Endometrium (tissue), 2 donors: ENCODE measurements around the gene FAM98C.

Source experiments
- FAIRE-seq: peaks from 2 replicates; lab custom pipeline; 2012; peaks lifted over from hg19 to GRCh38; lab: Jason Lieb, UNC
- donor health status: control.
- donor health status: control.

Gene FAM98C

GRCh38 chr19:38378866-38379265 lies 24.0 kb upstream of the FAM98C start:
- FAIRE-seq: no peak

DNA sequence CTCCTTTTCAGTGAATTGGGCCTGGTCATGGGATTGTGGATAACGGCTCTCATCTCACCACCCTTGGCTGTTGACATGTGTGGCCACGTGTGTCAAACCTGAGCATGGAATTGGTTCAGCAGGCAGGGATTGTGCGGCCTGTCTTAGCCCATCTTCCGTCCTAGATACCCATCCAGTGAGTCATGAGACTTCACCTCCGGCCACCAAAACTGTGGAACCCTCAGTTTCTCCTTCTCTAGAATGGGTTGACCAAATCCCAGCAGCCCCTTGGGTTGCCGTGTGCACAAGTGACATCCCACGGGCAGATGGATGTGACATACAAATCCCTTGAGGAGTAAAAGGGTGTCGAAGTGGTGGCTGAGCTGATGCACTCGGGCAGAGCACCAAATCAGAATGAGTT lies 21.8 kb upstream of the FAM98C start:
- no peak for FAIRE-seq

DNA sequence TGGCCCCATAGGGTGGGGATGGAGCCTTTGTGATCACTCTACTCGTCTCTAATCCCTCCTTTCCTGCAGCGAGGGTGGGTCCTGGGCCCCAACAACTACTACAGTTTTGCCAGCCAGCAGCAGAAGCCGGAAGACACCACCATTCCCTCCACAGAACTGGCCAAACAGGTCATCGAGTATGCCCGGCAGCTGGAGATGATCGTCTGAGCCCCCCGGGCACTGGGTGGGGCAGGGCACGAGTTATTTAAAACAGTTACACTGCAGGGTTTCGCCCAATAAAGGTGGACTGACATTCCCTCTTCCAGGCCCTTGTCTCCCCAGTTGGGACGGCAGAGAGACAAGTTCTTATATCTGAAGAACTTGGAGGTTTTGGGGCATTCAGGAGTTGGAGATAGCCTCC lies 19.7 kb upstream of the FAM98C start:
- FAIRE-seq: no peak

DNA sequence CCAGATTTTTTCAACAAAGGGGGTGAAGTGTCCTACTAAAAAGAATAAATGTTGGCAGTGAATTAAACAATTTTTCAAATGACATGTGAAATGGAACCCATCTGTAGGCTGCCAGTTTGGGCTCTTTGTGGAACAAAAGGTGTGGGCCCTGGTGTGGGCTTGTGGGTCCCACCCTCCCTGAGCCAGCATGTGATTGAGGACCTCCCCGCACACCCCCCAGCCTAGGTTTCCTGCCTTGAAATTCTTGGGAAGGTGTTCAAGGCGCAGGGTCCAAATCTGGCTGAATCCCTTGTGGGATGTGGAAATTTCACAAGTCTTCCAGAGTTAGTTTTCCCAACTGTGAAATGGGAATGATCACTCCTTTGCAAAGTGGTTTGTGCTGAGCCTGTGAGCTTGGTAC lies 19.1 kb upstream of the FAM98C start:
- no peak for FAIRE-seq

DNA sequence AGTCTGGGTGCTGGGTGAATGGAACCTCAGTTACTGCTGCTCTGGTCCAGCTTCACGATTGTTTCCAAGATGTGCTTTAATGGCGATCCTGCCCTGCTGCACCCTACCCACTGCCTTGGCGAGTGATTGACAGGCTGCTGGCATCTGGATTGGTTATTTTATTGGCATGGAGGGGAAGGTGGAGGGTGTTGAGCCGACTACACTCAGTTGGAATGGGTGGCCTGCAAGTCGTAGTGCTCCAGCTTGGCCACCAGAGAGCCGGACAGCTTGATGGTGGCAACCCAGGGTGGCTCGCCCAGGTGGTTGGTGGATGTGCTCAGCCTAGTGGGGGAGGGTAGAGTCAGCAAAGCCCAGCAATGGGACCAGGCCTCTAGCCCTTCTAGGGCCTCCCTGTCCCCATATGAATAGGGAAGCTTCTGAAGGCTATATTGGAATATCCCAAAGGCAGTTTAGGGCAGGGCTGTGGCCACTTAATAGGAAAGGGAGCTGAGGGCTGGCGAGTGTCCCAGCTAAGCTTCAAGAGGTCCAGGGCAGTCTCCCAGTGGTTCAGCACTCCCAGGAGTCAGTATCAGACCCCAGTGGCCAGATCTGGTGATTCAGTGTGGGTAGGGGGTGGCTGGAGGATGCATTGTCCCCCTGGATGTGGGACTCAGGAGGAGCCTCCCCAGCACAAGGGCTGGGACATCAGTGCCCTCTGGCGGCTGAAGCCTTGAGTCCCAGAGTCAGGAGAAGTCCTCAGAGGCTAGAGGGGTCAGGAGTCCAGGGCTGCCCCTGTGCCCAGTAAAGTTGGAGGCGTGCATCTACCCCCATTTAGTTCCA lies 18.5 kb upstream of the FAM98C start:
- no peak for FAIRE-seq

DNA sequence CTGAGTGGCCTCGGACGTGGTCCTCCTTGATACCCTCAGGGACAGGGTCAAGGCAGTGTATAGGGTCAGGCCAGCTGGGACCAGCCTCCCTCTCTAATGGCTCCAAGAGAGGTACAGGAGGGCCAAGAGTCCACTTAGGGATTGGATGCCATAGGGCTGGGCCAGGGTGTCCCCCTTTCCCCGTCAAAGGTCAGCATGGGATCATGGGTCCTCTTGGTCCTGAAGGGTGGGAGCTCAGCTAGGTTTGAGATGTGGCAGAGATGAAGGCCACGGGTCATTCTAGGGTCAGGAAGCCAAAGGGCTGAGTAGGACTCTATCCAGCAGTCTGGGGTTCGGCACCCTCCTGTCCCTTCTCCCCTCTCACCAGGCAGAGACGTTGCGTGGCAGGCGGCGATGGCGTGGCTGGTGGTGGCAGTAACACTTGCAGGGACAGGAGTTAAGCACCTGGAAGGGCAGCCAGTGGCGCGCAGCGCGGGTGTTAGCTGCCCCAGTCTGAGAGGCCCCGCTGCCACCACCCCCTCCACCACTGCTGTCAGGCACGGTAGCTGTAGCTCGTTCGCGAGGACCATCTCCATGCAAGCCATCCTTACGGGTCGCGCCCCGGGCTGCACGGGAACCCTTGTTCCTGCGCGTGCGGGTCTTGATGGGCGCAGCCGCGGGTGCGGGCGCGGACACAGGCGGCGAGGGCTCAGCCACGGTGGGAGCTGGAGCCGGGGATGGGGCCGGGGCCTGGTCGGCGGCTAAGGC lies 17.7 kb upstream of the FAM98C start:
- no peak for FAIRE-seq

- no peak for FAIRE-seq
These were observed 17.1 kb upstream of the FAM98C start for GRCh38 chr19:38385804-38386257.

GRCh38 chr19:38386300-38386970 lies 16.5 kb upstream of the FAM98C start:
- no peak for FAIRE-seq

- no peak for FAIRE-seq
These were observed 15.8 kb upstream of the FAM98C start for GRCh38 chr19:38386971-38387549.

DNA sequence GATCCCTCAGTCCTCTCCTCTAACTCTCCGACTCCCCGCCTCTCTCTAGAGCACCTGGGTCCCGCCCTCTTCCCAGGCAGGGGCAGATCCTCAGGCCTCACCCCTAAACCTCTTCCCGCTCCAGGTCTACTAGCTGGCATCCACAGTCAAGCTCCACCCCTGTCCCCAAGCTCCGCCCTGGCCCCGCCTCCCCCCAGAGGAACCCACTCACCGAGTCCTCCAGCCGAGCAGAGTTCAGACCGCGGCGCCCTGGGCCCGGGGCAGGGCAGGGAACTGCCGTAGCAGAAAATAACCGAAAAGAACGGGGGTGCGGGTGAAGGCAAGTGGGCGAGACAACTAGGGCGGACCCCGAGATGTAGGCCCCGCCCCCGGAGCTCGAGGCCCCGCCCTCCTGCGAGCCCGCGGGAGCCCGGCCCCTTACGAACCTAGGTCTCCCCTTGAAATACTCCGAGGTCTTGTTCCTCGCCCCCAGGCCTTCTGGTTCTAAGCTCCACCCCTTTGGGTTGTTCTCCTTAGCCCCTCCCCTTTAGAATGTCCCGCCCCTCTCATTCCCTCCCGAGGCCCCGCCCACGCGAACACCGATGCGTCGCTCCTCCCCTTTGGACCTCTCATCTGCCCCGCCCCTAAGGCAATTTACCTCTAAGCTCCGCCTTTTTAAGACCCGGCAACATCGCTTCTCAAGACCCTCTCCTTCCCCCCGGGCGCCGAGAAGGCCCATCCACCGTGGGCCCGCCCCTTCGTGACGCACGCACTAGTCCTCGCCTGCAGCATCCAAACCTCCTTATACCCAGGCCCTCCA lies 15.1 kb upstream of the FAM98C start, which contains the start of gene GGN:
Gene GGN (minus strand): TSS at position 485 of the 799 bp plus-strand sequence. CDS start 773 bp downstream, outside the sequence.
- FAIRE-seq: no peak

DNA sequence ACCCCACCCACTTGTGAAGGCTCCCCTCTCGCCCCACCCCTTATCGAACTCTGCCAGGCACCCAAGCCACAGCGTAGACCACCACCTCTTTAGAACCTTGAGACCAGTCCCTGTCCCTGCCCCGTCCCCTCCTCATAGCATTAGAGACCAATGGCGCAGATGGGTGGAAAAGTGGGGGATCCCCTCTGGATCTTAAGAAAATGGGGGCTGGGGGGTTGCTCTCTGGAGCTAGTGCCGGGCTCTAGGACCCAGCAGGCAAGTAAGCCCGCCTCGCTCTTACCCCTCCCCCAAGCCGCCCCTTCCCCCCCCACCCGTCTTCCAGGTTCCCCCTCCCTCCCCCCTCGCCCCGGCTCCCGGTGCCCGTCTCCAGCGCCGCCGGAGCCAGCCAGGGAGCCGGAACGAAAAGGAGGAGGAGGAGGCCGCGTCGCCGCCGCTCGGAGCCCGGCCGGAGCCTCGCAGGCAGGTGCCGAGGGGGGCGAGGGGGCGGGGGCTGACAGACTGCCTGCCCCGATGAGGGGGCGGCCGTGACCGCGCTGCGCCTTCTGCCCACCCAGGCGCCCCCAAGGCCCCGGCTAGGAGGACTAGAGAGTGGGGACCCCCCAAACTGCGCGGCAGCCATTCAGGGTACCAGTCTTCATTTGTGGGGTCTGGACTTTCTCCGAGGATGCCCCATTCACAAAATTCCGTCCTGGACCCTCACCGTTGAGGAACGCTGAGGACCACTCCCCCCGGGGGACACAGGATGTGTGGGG lies 14.4 kb upstream of the FAM98C start, which contains the start of gene SPRED3:
Gene SPRED3 (plus strand): TSS at position 349 of the 752 bp plus-strand sequence. CDS start 1,606 bp downstream, outside the sequence.
- FAIRE-seq: no peak

GRCh38 chr19:38389101-38389925 lies 13.6 kb upstream of the FAM98C start:
- no peak for FAIRE-seq

GRCh38 chr19:38389957-38390924 lies 12.7 kb upstream of the FAM98C start:
- FAIRE-seq: no peak

DNA sequence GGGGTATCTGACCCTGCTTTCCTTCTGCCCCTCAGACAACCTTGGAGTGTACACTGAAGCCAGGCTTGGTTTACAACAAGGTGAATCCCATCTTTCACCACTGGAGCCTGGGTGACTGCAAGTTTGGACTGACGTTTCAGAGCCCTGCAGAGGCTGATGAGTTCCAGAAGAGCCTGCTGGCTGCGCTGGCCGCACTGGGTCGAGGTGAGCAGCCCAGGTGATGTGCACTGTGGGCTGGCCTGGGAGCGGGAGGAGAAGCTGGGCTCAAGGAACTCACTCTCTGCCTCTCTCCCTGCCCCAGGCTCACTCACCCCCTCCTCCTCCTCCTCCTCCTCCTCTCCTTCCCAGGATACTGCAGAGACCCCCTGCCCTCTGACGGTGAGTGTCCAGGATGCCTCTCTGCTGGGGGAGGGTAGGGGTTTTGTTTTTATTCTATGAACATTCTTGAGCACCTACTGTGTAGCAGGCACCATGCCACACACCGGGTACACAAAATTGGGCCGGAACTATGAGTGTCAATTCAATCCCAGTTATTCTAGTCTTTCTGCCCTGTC lies 10.9 kb upstream of the FAM98C start:
- no peak for FAIRE-seq

GRCh38 chr19:38392707-38393308 lies 10.1 kb upstream of the FAM98C start:
- no peak for FAIRE-seq

- no peak for FAIRE-seq
These were observed 8.4 kb upstream of the FAM98C start for GRCh38 chr19:38394488-38394887.

- no peak for FAIRE-seq
These were observed 7.3 kb upstream of the FAM98C start for GRCh38 chr19:38395381-38396114.
